ENCODE measurements around the gene C16orf54.
"Not testable (repeated sequence)": the region's sequence is repeated elsewhere in the genome, so short reads cannot be mapped to it uniquely, and the experiment has no call there.

The C16orf54 gene, protein sequence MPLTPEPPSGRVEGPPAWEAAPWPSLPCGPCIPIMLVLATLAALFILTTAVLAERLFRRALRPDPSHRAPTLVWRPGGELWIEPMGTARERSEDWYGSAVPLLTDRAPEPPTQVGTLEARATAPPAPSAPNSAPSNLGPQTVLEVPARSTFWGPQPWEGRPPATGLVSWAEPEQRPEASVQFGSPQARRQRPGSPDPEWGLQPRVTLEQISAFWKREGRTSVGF

GRCh38 chr16:29745853-29746345 is at the start of gene C16orf54:
Gene C16orf54 (minus strand): TSS chr16:29745990. CDS start chr16:29744951, 1,039 bp downstream.
- DNase-seq (ENCODE audit: low spot score): no peak

DNA sequence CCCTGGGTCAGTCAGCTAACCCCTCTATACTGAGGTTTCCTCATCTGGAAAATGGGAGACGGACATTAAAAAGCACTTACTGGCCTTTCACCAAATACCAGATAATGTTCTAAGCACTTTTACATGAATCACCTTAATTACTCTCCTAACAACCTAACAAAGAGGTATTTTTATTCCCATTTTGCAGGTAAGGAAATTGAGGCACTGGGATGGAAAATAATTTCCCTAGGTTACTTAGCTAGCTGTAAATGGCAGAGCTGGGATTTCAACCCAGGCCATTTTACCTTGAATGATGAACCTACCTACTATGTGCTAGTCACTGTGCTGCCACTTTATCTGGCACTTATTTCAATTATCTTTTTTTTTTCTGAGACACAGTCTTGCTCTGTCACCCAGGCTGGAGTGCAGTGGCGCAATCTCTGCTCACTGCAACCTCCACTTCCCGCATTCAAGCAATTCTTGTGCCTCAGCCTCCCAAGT is 48.5 kb upstream of the C16orf54 start:
- DNase-seq (ENCODE audit: low spot score): no peak

GRCh38 chr16:29793153-29793552 is 47.4 kb upstream of the C16orf54 start:
- DNase-seq (ENCODE audit: low spot score): not testable (repeated sequence)

GRCh38 chr16:29791845-29792807 is 46.3 kb upstream of the C16orf54 start:
- no peak for DNase-seq (ENCODE audit: low spot score)

DNA sequence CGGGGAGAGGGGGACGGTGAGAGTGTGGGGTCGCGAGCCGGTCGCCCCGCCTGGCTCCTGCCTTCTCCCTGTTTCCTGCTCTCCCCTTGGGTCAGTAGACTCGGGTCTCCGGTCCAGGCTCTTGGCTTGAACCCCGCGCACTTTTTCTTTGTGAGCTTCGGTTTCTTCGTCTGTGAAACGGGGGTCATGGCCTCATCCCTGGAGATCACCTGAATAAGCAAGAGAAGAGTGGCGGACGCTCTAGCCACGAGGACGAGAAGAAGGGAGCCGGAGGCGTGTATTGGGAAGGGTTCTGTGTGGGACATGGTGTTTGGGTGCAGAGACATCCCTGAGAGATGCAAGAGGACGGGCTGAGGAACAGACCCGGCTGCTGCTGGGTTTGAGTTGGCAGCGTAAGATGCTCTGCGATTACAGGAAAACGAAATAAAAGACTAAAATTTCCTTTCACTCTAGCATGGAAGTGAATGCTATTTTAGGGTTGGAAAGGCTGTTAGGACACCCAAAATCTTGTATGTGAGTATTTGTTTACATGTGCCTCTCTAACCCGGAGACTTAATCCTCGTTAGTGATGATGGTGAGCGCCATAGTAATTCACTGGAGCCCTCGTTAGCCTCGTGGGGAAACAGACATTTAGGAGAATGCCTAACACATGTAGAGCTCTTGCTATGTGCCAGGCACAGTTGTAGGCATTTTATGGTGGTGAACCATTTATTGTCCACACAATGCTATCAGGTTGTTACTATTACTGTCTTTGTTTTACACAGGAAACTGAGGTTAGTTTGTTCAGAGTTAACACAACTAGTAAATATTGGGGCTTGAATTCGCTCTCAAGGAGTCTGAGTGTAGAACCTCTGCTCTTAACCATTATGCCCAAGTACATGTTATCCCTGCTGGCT is 45.4 kb upstream of the C16orf54 start:
- DNase-seq (ENCODE audit: low spot score): no peak

GRCh38 chr16:29790183-29790948 is 44.6 kb upstream of the C16orf54 start, which contains the start of gene KIF22:
Gene KIF22 (plus strand): TSS chr16:29790751. CDS start chr16:29790760, 9 bp downstream.
- DNase-seq (ENCODE audit: low spot score): peak; percentile 100

- DNase-seq (ENCODE audit: low spot score): no peak
Measured at GRCh38 chr16:29789775-29790182, 44.0 kb upstream of the C16orf54 start.

GRCh38 chr16:29787155-29787554 is 41.4 kb upstream of the C16orf54 start:
- not testable (repeated sequence) for DNase-seq (ENCODE audit: low spot score)

- DNase-seq (ENCODE audit: low spot score): peak; percentile 90
Measured at GRCh38 chr16:29784901-29785500, 39.2 kb upstream of the C16orf54 start.

- no peak for DNase-seq (ENCODE audit: low spot score)
Measured at GRCh38 chr16:29784157-29784556, 38.4 kb upstream of the C16orf54 start.

GRCh38 chr16:29783094-29783953 is 37.5 kb upstream of the C16orf54 start:
- not testable (repeated sequence) for DNase-seq (ENCODE audit: low spot score)

DNA sequence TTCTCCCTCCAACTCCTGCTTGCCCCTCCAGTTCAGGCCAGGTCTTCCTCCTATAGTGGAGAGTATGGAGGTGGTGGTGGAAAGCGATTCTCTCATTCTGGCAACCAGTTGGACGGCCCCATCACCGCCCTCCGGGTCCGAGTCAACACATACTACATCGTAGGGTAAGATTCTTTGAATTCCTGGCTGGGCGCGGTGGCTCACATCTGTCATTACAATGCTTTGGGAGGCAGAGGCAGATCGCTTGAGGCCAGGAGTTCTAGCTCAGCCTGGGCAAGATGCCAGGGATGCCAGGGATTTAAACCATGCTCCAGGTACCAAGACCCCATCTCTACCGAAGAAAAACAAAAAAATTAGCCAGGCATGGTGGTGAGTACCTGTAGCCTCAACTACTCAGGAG is 33.7 kb upstream of the C16orf54 start:
- DNase-seq (ENCODE audit: low spot score): no peak

- DNase-seq (ENCODE audit: low spot score): no peak
Measured at GRCh38 chr16:29777576-29778350, 32.0 kb upstream of the C16orf54 start, which contains the start of gene ZG16. Gene ZG16 (plus strand): TSS chr16:29778256. CDS start chr16:29779267, 1,011 bp downstream.

GRCh38 chr16:29775742-29776408 is 30.1 kb upstream of the C16orf54 start:
- DNase-seq (ENCODE audit: low spot score): peak; percentile 50

DNA sequence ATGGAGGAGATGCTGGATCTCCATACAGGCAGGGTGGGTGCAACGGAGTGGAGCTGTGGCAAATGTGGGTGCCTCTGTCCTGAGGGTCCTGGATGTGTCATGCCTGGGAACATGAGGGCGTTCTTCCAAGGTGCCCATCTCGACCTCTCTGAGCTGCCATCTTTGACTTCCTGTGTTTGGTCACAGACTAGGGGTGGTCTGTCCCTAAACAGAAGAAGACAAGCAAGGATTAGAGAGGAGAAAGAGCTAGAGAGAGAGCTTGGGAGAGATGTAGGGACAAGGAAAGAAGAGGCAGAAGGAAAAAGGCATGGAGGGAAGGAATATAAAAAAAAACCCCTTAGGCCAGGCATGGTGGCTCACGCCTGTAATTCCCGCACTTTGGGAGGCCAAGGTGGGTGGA is 28.9 kb upstream of the C16orf54 start:
- no peak for DNase-seq (ENCODE audit: low spot score)

DNA sequence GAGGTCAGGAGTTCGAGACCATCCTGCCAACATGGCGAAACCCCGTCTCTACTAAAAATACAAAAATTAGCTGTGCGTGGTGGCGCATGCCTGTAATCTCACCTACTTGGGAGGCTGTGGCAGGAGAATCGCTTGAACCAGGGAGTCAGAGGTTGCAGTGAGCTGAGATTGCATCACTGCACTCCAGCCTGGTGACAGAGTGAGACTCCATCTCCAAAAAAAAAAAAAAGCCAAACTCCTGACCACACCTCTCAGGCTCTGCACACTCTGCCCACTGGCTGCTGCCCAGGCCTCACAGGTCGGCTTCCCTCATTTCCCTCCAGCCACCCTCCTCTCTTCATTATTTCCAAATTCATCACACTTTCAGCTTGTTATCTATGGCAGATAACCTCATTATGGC is 26.5 kb upstream of the C16orf54 start:
- not testable (repeated sequence) for DNase-seq (ENCODE audit: low spot score)

- no peak for DNase-seq (ENCODE audit: low spot score)
Measured at GRCh38 chr16:29770250-29770929, 24.6 kb upstream of the C16orf54 start.

Data from AG20443 (cell line).